ENCODE data around the gene DGKG.

DGKG gene

DNA sequence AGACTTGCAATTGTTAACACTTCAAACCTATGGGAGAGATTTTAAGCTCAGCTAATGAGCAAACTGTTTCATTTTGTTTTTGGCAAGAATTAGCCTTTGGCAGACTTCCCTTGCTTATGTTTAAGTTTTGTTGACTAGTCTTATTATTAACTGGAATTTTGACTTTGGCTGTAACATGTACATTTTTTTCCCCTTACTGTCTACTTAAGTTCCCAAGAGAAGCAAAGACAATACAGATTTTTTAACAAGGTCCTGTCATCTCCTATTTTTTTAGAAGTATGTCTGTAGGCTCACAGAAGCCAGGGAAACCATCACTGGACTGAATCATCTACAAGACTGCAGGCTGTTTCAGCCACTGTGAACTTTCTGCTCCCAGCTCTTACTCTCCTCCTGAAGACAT lies 74.3 kb downstream of the DGKG start:
- Histone ChIP-seq H3K36me3 (ENCODE audit: insufficient read depth, low read length) (no peaks in the 10 kb centered on the region), H3K4me1 (ENCODE audit: insufficient read depth, low read length) (peaks cover 10% of the 10 kb centered on the region), H3K27me3 (ENCODE audit: control insufficient read depth in 1 of 2, insufficient read depth in 2 of 2, low read length in 2 of 2) (no peaks in the 10 kb centered on the region), H3K9ac (ENCODE audit: low read length) (no peak overlapping the region), H3K27ac (ENCODE audit: low read depth, low read length) (no peak overlapping the region), H3K4me3 (ENCODE audit: low read depth in 1 of 2, low read length in 2 of 2) (no peak overlapping the region), H3K9me3 (ENCODE audit: low read length) (no peaks in the 10 kb centered on the region)

GRCh38 chr3:186286114-186286513 lies 75.9 kb downstream of the DGKG start:
- Histone ChIP-seq H3K36me3 (ENCODE audit: insufficient read depth, low read length) (no peaks in the 10 kb centered on the region), H3K27ac (ENCODE audit: low read depth, low read length) (no peak overlapping the region), H3K27me3 (ENCODE audit: control insufficient read depth in 1 of 2, insufficient read depth in 2 of 2, low read length in 2 of 2) (no peaks in the 10 kb centered on the region), H3K4me1 (ENCODE audit: insufficient read depth, low read length) (peaks cover 10% of the 10 kb centered on the region), H3K9ac (ENCODE audit: low read length) (no peak overlapping the region), H3K9me3 (ENCODE audit: low read length) (no peaks in the 10 kb centered on the region), H3K4me3 (ENCODE audit: low read depth in 1 of 2, low read length in 2 of 2) (no peak overlapping the region)

DNA sequence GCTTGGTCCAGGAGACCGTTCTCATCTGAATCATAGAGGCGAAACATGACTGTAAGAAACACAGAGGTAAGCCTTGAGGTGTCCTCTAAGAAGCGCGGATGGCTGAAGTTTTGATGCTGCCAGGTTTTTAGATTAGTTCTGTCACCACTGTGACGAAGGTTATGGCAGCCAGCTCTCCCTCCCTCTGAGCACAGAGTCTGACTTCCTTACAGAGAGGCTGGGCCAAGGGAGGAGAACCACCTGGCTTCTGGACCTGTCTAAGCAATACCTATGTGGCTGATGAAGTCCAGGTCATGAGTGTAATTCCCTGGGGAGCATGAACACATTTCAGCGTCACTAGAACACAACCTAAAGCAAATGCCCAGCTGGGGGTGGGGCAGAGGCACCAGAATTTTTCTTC lies 77.4 kb downstream of the DGKG start:
- Histone ChIP-seq H3K27me3 (ENCODE audit: control insufficient read depth in 1 of 2, insufficient read depth in 2 of 2, low read length in 2 of 2) (no peaks in the 10 kb centered on the region), H3K36me3 (ENCODE audit: insufficient read depth, low read length) (no peaks in the 10 kb centered on the region), H3K9ac (ENCODE audit: low read length) (no peak overlapping the region), H3K4me1 (ENCODE audit: insufficient read depth, low read length) (peaks cover 10% of the 10 kb centered on the region), H3K27ac (ENCODE audit: low read depth, low read length) (no peak overlapping the region), H3K9me3 (ENCODE audit: low read length) (no peaks in the 10 kb centered on the region), H3K4me3 (ENCODE audit: low read depth in 1 of 2, low read length in 2 of 2) (no peak overlapping the region)

DNA sequence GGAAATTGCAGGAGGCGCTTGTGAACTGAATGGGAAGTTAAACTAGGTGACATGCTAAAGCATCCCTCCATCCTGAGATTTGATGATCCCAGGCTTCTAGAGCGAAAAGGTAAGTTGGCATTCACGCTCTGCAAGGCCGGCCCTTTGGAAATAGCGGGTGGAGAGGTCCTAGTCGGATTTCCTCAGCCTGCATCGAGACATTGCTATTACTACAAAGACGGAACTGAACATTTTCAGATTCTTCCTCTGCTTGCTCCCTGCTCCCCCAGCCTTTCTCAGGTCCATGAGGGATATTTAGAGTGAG lies 77.7 kb downstream of the DGKG start:
- Histone ChIP-seq H3K27ac (ENCODE audit: low read depth, low read length) (no peak overlapping the region), H3K27me3 (ENCODE audit: control insufficient read depth in 1 of 2, insufficient read depth in 2 of 2, low read length in 2 of 2) (no peaks in the 10 kb centered on the region), H3K36me3 (ENCODE audit: insufficient read depth, low read length) (no peaks in the 10 kb centered on the region), H3K4me1 (ENCODE audit: insufficient read depth, low read length) (peaks cover 10% of the 10 kb centered on the region), H3K4me3 (ENCODE audit: low read depth in 1 of 2, low read length in 2 of 2) (no peak overlapping the region), H3K9me3 (ENCODE audit: low read length) (no peaks in the 10 kb centered on the region), H3K9ac (ENCODE audit: low read length) (no peak overlapping the region)

GRCh38 chr3:186283651-186284348 lies 78.2 kb downstream of the DGKG start:
- Histone ChIP-seq H3K9ac (ENCODE audit: low read length) (no peak overlapping the region), H3K27me3 (ENCODE audit: control insufficient read depth in 1 of 2, insufficient read depth in 2 of 2, low read length in 2 of 2) (no peaks in the 10 kb centered on the region), H3K27ac (ENCODE audit: low read depth, low read length) (no peak overlapping the region), H3K36me3 (ENCODE audit: insufficient read depth, low read length) (no peaks in the 10 kb centered on the region), H3K9me3 (ENCODE audit: low read length) (no peaks in the 10 kb centered on the region), H3K4me3 (ENCODE audit: low read depth in 1 of 2, low read length in 2 of 2) (no peak overlapping the region), H3K4me1 (ENCODE audit: insufficient read depth, low read length) (peaks cover 10% of the 10 kb centered on the region)

- Histone ChIP-seq H3K36me3 (ENCODE audit: insufficient read depth, low read length) (no peaks in the 10 kb centered on the region), H3K4me3 (ENCODE audit: low read depth in 1 of 2, low read length in 2 of 2) (no peak overlapping the region), H3K4me1 (ENCODE audit: insufficient read depth, low read length) (peaks cover 7% of the 10 kb centered on the region), H3K27me3 (ENCODE audit: control insufficient read depth in 1 of 2, insufficient read depth in 2 of 2, low read length in 2 of 2) (no peaks in the 10 kb centered on the region), H3K27ac (ENCODE audit: low read depth, low read length) (no peak overlapping the region), H3K9ac (ENCODE audit: low read length) (no peak overlapping the region), H3K9me3 (ENCODE audit: low read length) (no peaks in the 10 kb centered on the region)
These were observed 78.9 kb downstream of the DGKG start for GRCh38 chr3:186283096-186283495.

DNA sequence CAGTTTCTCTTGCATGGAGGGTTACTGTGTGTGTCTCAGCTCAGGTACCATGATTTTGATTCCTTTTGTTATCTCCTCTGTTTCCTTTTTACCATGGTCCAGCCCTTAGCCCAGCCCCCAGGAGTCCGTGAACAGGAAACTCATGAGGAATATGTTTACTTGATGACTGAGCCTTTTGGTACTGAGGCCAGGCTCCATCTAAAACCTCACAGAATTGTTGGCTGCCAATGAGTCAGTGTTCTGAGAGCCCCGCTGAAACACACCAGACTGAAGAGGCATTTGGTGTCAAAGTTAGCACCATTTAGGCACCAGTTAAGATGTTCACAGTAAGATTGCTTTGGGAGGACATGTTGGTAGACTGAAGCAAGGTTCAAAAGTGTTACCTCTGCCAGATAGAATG lies 80.9 kb downstream of the DGKG start:
- no peaks in the 10 kb centered on the region for H3K27me3 ChIP-seq (ENCODE audit: control insufficient read depth in 1 of 2, insufficient read depth in 2 of 2, low read length in 2 of 2)
- no peaks in the 10 kb centered on the region for H3K9me3 ChIP-seq (ENCODE audit: low read length)
- H3K36me3 ChIP-seq (ENCODE audit: insufficient read depth, low read length), result no peaks in the 10 kb centered on the region
- H3K4me3 ChIP-seq (ENCODE audit: low read depth in 1 of 2, low read length in 2 of 2), result no peak overlapping the region
- H3K4me1 ChIP-seq (ENCODE audit: insufficient read depth, low read length), result no peaks in the 10 kb centered on the region
- no peak overlapping the region for H3K9ac ChIP-seq (ENCODE audit: low read length)
- no peak overlapping the region for H3K27ac ChIP-seq (ENCODE audit: low read depth, low read length)

GRCh38 chr3:186280737-186281136 lies 81.3 kb downstream of the DGKG start:
- no peak overlapping the region for H3K4me3 ChIP-seq (ENCODE audit: low read depth in 1 of 2, low read length in 2 of 2)
- H3K27ac ChIP-seq (ENCODE audit: low read depth, low read length), result no peak overlapping the region
- no peaks in the 10 kb centered on the region for H3K27me3 ChIP-seq (ENCODE audit: control insufficient read depth in 1 of 2, insufficient read depth in 2 of 2, low read length in 2 of 2)
- no peaks in the 10 kb centered on the region for H3K9me3 ChIP-seq (ENCODE audit: low read length)
- H3K36me3 ChIP-seq (ENCODE audit: insufficient read depth, low read length), result no peaks in the 10 kb centered on the region
- no peak overlapping the region for H3K9ac ChIP-seq (ENCODE audit: low read length)
- H3K4me1 ChIP-seq (ENCODE audit: insufficient read depth, low read length), result no peaks in the 10 kb centered on the region

DNA sequence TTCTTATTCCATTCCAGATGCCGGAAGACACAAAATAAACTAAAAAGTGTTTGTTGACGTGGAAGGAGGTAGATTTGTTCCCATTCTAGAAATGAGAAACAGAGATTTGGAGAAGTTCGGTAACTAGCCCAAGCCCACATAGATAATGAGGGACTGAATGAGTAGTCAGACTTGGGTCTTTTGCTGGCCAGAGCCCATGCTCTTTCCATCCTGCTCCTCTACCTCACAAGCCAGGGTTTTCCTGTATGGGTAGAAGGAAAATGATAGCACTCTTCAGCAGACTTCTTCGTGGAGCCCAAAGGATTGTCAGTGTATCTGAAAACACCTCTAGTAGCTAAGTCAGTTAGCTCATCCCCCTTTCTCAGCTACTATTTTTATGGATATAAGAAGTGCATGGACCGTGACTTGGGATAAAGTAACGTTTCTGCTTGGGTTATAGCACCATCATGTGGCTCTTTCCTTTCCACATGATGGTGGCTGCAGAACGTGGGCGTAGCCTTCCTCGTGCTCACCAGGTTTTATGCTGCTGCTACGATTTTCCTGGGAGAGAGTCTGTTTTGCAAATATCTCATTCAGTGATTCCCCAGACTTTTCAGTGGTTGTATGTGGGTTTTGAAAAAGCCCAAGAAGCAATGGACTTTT lies 84.6 kb downstream of the DGKG start:
- Histone ChIP-seq H3K27me3 (ENCODE audit: control insufficient read depth in 1 of 2, insufficient read depth in 2 of 2, low read length in 2 of 2) (no peaks in the 10 kb centered on the region), H3K27ac (ENCODE audit: low read depth, low read length) (no peak overlapping the region), H3K4me1 (ENCODE audit: insufficient read depth, low read length) (no peaks in the 10 kb centered on the region), H3K9ac (ENCODE audit: low read length) (no peak overlapping the region), H3K9me3 (ENCODE audit: low read length) (no peaks in the 10 kb centered on the region), H3K4me3 (ENCODE audit: low read depth in 1 of 2, low read length in 2 of 2) (no peak overlapping the region), H3K36me3 (ENCODE audit: insufficient read depth, low read length) (no peaks in the 10 kb centered on the region)

DNA sequence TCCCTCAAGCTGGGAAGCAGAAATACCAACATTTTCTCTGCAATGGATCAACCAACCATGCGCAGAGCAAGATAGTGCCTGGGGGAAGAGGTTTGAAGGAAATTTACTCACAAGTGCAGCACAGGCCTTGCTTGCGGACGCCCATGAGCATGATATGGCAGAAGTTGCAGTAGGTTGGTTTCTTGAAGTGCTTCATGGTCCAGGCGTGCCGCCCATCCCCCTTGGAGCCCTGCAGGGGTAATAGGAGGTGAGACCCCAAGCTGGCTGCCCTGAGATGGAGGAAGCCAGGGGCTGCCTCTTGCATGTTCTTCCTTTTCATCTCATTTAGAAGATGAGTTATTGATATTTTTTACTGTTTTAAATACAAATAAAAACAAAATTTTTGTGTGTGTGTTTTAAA lies 86.6 kb downstream of the DGKG start:
- Histone ChIP-seq H3K4me1 (ENCODE audit: insufficient read depth, low read length) (no peaks in the 10 kb centered on the region), H3K9me3 (ENCODE audit: low read length) (no peaks in the 10 kb centered on the region), H3K4me3 (ENCODE audit: low read depth in 1 of 2, low read length in 2 of 2) (no peak overlapping the region), H3K9ac (ENCODE audit: low read length) (no peak overlapping the region), H3K27me3 (ENCODE audit: control insufficient read depth in 1 of 2, insufficient read depth in 2 of 2, low read length in 2 of 2) (no peaks in the 10 kb centered on the region), H3K36me3 (ENCODE audit: insufficient read depth, low read length) (no peaks in the 10 kb centered on the region), H3K27ac (ENCODE audit: low read depth, low read length) (no peak overlapping the region)

GRCh38 chr3:186273586-186273985 lies 88.4 kb downstream of the DGKG start:
- no peaks in the 10 kb centered on the region for H3K9me3 ChIP-seq (ENCODE audit: low read length)
- H3K4me1 ChIP-seq (ENCODE audit: insufficient read depth, low read length), result no peaks in the 10 kb centered on the region
- no peaks in the 10 kb centered on the region for H3K36me3 ChIP-seq (ENCODE audit: insufficient read depth, low read length)
- no peak overlapping the region for H3K27ac ChIP-seq (ENCODE audit: low read depth, low read length)
- H3K27me3 ChIP-seq (ENCODE audit: control insufficient read depth in 1 of 2, insufficient read depth in 2 of 2, low read length in 2 of 2), result no peaks in the 10 kb centered on the region
- H3K9ac ChIP-seq (ENCODE audit: low read length), result no peak overlapping the region
- H3K4me3 ChIP-seq (ENCODE audit: low read depth in 1 of 2, low read length in 2 of 2), result no peak overlapping the region

DNA sequence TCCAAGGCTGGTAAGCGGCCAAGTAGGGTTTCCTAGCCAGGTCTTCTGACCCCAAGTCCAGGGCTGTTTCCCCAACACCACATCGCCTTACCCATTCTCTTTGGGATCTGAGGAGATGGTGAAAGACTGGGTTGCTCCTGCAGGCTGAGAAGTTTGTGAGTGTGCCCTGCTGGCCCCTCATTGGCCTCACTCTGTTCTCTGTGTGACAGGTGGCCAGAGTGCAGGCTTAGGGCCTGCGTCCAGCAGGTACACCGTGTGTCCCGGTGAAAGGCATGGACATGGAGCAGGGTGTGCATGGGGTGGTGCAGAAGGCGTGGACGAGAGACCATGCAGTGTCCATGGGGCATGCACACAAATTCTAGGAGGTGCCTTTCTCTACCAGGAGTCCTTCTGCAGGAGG lies 91.3 kb downstream of the DGKG start:
- H3K9ac ChIP-seq (ENCODE audit: low read length), result no peak overlapping the region
- H3K9me3 ChIP-seq (ENCODE audit: low read length), result no peaks in the 10 kb centered on the region
- H3K36me3 ChIP-seq (ENCODE audit: insufficient read depth, low read length), result no peaks in the 10 kb centered on the region
- H3K27me3 ChIP-seq (ENCODE audit: control insufficient read depth in 1 of 2, insufficient read depth in 2 of 2, low read length in 2 of 2), result no peaks in the 10 kb centered on the region
- no peak overlapping the region for H3K4me3 ChIP-seq (ENCODE audit: low read depth in 1 of 2, low read length in 2 of 2)
- H3K4me1 ChIP-seq (ENCODE audit: insufficient read depth, low read length), result no peaks in the 10 kb centered on the region
- H3K27ac ChIP-seq (ENCODE audit: low read depth, low read length), result no peak overlapping the region

All from muscle layer of colon (tissue), 2 donors.